GM12865 (cell line): ENCODE data around the gene CYFIP1.
"Not testable (repeated sequence)": the region's sequence is repeated elsewhere in the genome, so short reads cannot be mapped to it uniquely, and the experiment has no call there.

Experiments
- DNase-seq: peaks from one replicate; pipeline ENCODE4 v3.0.0; 2010; ENCODE audit warnings: low read depth
- H3K4me3 ChIP-seq: 2 replicates; pipeline ENCODE4 v1.5.1; 2011; ENCODE audit warnings: mild to moderate bottlenecking, low read depth, low read length, control low read depth
- CTCF ChIP-seq: IDR thresholded peaks from 2 replicates; pipeline ENCODE4 v1.5.1; 2011; ENCODE audit warnings: low read length, control low read depth, low read depth, inconsistent platforms; ENCODE audit not compliant: insufficient read depth; ENCODE audit errors: missing control alignments

CYFIP1 gene

GRCh38 chr15:23002920-23003319 lies 22.8 kb upstream of the CYFIP1 start:
- no peak for TF ChIP-seq CTCF
- DNase-seq = no peak
- no peak overlapping the region for H3K4me3 ChIP-seq

GRCh38 chr15:22995795-22996194 lies 15.6 kb upstream of the CYFIP1 start:
- DNase-seq = no peak

GRCh38 chr15:22992024-22992326 lies 11.8 kb upstream of the CYFIP1 start:
- no peak overlapping the region for H3K4me3 ChIP-seq
- DNase-seq = no peak
- no peak for TF ChIP-seq CTCF

More at GRCh38 chr15:22995795-22996194, 15.6 kb upstream of the CYFIP1 start:
- no peak for TF ChIP-seq CTCF
- no peak overlapping the region for H3K4me3 ChIP-seq

GRCh38 chr15:22989576-22990477 lies 9.7 kb upstream of the CYFIP1 start:
- no peak for TF ChIP-seq CTCF
- no peak for DNase-seq
- H3K4me3 ChIP-seq = no peak overlapping the region

GRCh38 chr15:22988811-22989210 lies 8.6 kb upstream of the CYFIP1 start:
- no peak overlapping the region for H3K4me3 ChIP-seq
- DNase-seq = no peak
- TF ChIP-seq CTCF = no peak

- not testable (repeated sequence) for DNase-seq, H3K4me3 ChIP-seq
These were observed 1.8 kb upstream of the CYFIP1 start for GRCh38 chr15:22981931-22982330.

- DNase-seq = no peak
- H3K4me3 ChIP-seq = peak overlapping the region; percentile 98
- no peak for TF ChIP-seq CTCF
These were observed 1.1 kb upstream of the CYFIP1 start for GRCh38 chr15:22981051-22981840.
